ENCODE data around the gene UGT1A9.
"Not testable (repeated sequence)": the region's sequence is repeated elsewhere in the genome, so short reads cannot be mapped to it uniquely, and the experiment has no call there.

Gene UGT1A9

DNA sequence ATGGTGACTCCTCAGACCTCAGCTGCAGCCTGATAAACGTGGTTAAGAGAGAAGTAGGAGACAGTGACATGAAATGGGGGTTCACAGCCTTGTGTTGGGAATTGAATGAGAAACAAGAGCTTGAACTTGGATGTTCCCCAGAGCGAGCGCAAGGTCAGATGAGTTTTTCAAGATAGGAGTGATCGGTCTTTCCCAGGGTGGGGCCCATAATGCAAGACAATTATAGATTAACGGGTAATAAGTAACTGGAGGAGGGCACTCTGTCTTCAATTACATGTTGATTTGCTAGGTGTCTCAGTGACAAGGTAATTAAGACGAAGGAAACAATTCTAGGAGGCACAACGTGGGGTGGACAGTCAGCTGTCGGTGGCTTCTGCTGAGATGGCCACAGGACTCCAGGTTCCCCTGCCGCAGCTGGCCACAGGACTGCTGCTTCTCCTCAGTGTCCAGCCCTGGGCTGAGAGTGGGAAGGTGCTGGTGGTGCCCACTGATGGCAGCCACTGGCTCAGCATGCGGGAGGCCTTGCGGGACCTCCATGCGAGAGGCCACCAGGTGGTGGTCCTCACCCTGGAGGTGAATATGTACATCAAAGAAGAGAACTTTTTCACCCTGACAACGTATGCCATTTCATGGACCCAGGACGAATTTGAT is 41.0 kb downstream of the UGT1A9 start, which contains the start of gene UGT1A5:
TSS of gene UGT1A5 (plus strand) at position 297 of the 651 bp plus-strand sequence. CDS start at position 382, 85 bp downstream.
- no peak for ATAC-seq
- Mint-ChIP-seq H3K36me3 (ENCODE audit: low read depth) (no peaks in the 10 kb centered on the region), H3K27me3 (peaks cover 13% of the 10 kb centered on the region), H3K9me3 (no peaks in the 10 kb centered on the region), H3K4me1 (peaks cover 2% of the 10 kb centered on the region), H3K4me3 (no peak within 1 kb of the TSS), H3K27ac (no peak within 1 kb of the TSS)
- DNase-seq: no peak

DNA sequence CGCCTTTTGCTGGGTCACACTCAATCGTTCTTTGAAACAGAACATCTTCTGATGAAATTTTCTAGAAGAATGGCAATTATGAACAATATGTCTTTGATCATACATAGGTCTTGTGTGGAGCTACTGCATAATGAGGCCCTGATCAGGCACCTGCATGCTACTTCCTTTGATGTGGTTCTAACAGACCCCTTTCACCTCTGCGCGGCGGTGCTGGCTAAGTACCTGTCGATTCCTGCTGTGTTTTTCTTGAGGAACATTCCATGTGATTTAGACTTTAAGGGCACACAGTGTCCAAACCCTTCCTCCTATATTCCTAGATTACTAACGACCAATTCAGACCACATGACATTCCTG is 41.5 kb downstream of the UGT1A9 start:
- Mint-ChIP-seq H3K4me1 (peaks cover 2% of the 10 kb centered on the region), H3K27ac (no peak overlapping the region), H3K9me3 (no peaks in the 10 kb centered on the region), H3K27me3 (peaks cover 13% of the 10 kb centered on the region), H3K4me3 (no peak overlapping the region), H3K36me3 (ENCODE audit: low read depth) (no peaks in the 10 kb centered on the region)
- DNase-seq: no peak
- no peak for ATAC-seq

GRCh38 chr2:233714121-233714520 is 42.4 kb downstream of the UGT1A9 start:
- no peaks in the 10 kb centered on the region for H3K9me3 Mint-ChIP-seq
- peaks cover 13% of the 10 kb centered on the region for H3K27me3 Mint-ChIP-seq
- ATAC-seq (no peak), DNase-seq (no peak)
- no peaks in the 10 kb centered on the region for H3K36me3 Mint-ChIP-seq (ENCODE audit: low read depth)
- H3K4me3 Mint-ChIP-seq: no peak overlapping the region
- H3K27ac Mint-ChIP-seq: no peak overlapping the region
- H3K4me1 Mint-ChIP-seq: peaks cover 2% of the 10 kb centered on the region

DNA sequence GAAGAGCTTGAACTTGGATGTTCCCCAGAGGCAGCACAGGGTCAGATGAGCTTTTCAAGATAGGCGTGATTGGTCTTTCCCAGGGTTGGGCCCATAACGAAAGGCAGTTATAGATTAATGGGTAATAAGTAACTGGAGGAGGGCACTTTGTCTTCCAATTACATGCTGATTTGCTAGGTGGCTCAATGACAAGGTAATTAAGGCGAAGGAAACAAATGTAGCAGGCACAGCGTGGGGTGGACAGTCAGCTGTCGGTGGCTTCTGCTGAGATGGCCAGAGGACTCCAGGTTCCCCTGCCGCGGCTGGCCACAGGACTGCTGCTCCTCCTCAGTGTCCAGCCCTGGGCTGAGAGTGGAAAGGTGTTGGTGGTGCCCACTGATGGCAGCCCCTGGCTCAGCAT is 46.9 kb downstream of the UGT1A9 start, which contains the start of gene UGT1A4:
TSS of gene UGT1A4 (plus strand) at position 185 of the 400 bp plus-strand sequence. CDS start at position 270, 85 bp downstream.
- Mint-ChIP-seq H3K36me3 (ENCODE audit: low read depth) (no peaks in the 10 kb centered on the region), H3K4me3 (no peak within 1 kb of the TSS), H3K9me3 (no peaks in the 10 kb centered on the region), H3K27me3 (peaks cover 22% of the 10 kb centered on the region), H3K4me1 (peaks cover 2% of the 10 kb centered on the region), H3K27ac (no peak within 1 kb of the TSS)
- ATAC-seq: no peak
- DNase-seq: no peak

DNA sequence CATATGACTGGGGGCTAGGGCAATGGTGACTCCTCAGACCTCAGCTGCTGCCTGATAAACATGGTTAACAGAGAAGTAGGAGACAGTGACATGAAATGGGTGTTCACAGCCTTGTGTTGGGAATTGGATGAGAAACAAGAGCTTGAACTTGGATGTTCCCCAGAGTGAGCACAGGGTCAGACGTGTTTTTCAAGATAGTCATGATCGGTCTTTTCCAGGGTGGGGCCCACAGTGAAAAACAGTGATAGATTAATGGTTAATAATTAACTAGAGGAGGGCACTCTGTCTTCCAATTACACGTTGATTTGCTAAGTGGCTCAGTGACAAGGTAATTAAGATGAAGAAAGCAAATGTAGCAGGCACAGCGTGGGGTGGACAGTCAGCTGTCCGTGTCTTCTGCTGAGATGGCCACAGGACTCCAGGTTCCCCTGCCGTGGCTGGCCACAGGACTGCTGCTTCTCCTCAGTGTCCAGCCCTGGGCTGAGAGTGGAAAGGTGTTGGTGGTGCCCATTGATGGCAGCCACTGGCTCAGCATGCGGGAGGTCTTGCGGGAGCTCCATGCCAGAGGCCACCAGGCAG is 57.1 kb downstream of the UGT1A9 start, which contains the start of gene UGT1A3:
TSS of gene UGT1A3 (plus strand) at position 320 of the 579 bp plus-strand sequence. CDS start at position 405, 85 bp downstream.
- Mint-ChIP-seq H3K36me3 (ENCODE audit: low read depth) (no peaks in the 10 kb centered on the region), H3K4me3 (no peak within 1 kb of the TSS), H3K27me3 (peaks cover 14% of the 10 kb centered on the region), H3K9me3 (no peaks in the 10 kb centered on the region), H3K4me1 (no peaks in the 10 kb centered on the region), H3K27ac (no peak within 1 kb of the TSS)
- DNase-seq: no peak
- ATAC-seq: no peak

DNA sequence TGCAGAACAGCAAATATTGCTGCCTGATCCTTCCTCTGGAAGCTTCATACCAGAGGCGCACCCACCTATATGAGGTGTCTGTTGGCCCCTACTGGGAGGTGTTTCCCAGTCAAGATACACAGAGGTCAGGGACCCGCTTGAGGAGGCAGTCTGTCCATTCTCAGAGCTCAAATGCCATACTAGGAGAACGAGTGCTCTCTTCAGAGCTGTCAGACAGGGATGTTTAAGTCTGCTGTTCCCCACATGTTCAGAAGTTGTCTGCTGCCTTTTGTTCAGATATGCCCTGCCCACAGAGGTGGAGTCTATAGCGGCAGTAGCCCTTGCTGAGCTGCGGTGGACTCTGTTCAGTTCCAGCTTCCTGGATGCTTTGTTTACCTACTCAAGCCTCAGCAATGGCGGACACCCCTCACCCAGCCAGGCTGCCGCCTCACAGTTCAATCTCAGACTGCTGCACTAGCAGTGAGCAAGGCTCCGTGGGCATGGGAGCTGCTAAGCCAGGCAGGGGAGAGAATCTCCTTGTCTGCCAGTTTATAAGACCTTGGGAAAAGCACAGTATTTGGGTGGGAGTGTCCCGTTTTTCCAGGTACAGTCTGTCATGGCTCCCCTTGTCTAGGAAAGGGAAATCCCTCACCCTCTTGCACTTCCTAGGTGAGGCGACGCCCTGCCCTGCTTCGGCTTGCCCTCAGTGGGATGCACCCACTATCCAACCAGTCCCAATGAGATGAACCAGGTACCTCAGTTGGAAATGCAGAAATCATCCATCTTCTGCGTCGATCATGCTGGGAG is 65.4 kb downstream of the UGT1A9 start:
- H3K27me3 Mint-ChIP-seq: peaks cover 18% of the 10 kb centered on the region
- not testable (repeated sequence) for H3K4me3 Mint-ChIP-seq; ATAC-seq; H3K27ac Mint-ChIP-seq; H3K4me1 Mint-ChIP-seq; H3K36me3 Mint-ChIP-seq (ENCODE audit: low read depth); DNase-seq; H3K9me3 Mint-ChIP-seq

DNA sequence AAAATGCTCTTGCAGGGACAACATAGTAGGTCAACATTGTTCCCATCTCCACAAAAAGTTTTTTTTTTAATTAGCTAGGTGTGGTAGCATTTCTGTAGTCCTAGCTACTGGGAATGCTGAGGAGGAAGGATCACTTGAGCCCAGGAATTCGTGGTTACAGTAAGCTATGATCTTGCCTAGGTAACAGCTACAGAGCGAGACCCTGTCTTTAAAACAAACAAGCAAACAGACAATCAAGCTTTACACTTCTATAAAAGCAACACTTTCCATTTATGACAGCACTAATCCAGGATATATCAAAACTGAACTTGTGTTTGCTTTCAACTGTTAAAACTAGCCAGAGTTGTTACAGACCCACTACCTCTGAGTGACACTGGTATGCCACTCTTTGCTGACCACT is 69.2 kb downstream of the UGT1A9 start:
- H3K36me3 Mint-ChIP-seq (ENCODE audit: low read depth): no peaks in the 10 kb centered on the region

DNA sequence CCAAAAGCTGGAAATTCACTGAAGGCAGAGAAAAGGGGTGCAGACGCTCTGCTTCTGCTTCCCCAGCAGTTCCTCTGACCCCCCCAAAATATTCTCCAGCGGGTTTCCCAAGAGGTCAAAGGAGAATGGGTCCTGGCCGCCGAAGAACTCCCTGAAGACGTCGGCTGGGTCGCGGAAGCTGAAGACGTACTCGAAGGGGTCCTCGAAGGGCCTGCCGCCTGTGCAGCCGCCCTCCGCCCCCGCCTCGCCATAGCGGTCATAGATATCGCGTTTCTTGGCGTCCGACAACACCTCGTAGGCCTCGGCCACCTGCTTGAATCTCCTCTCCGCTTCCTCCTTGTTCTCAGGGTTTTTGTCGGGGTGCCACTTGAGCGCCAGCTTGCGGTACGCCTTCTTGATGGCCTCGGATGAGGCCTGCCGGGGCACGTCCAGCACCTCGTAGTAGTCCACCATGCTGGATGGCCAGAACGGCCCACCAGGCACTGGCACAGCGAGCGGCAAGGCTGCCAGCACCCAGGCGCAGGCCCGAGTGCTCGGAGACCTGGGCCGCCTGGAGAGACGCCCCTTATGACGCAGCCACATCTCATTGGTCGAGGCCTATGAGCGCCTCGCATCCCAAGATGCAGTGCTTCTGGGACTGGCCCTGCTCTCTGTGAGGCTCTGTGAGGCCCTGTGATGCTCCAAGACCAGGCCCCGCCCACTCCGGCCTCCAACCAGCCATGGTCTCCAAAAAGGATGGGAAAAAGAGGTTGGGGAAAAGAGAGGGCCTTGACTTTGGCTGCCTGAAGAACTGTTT is 72.0 kb downstream of the UGT1A9 start:
- no peaks in the 10 kb centered on the region for H3K36me3 Mint-ChIP-seq (ENCODE audit: low read depth)
- no peak overlapping the region for H3K27ac Mint-ChIP-seq
- ATAC-seq (no peak), DNase-seq (no peak)
- H3K9me3 Mint-ChIP-seq: no peaks in the 10 kb centered on the region
- no peak overlapping the region for H3K4me3 Mint-ChIP-seq
- H3K27me3 Mint-ChIP-seq: peaks cover 6% of the 10 kb centered on the region
- no peaks in the 10 kb centered on the region for H3K4me1 Mint-ChIP-seq

More for the DNA sequence above, 69.2 kb downstream of the UGT1A9 start:
- Mint-ChIP-seq H3K4me3 (no peak overlapping the region), H3K4me1 (no peaks in the 10 kb centered on the region), H3K27me3 (peaks cover 8% of the 10 kb centered on the region), H3K9me3 (no peaks in the 10 kb centered on the region), H3K27ac (no peak overlapping the region)
- ATAC-seq (no peak), DNase-seq (no peak)

- Mint-ChIP-seq H3K27ac (no peak overlapping the region), H3K27me3 (peaks cover 5% of the 10 kb centered on the region), H3K9me3 (peaks cover 4% of the 10 kb centered on the region), H3K4me3 (no peak overlapping the region), H3K4me1 (no peaks in the 10 kb centered on the region), H3K36me3 (ENCODE audit: low read depth) (no peaks in the 10 kb centered on the region)
- DNase-seq: no peak
- no peak for ATAC-seq
Observed at GRCh38 chr2:233745073-233745755, 73.5 kb downstream of the UGT1A9 start.

DNA sequence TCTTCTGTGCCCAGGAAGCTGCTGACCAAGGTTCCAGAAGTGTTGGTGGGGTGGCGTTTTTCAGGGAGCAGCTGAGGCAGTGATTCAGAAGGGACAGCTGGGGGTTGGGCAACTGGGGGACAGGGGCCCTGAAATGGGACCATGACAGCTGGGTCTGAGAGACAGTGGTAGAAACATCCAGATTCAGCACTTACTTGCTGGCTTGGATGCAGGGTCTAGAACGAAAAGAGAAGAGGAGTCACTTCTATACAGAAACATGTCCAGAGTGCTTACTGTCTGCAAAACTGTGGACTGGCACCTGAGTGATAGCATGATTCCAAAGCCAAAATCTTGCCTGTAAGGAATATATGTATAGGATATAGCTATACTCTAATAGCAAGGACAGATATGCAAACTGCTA is 74.1 kb downstream of the UGT1A9 start:
- H3K4me1 Mint-ChIP-seq; DNase-seq; H3K9me3 Mint-ChIP-seq; H3K36me3 Mint-ChIP-seq (ENCODE audit: low read depth); H3K4me3 Mint-ChIP-seq; H3K27ac Mint-ChIP-seq; ATAC-seq; H3K27me3 Mint-ChIP-seq: not testable (repeated sequence)

DNA sequence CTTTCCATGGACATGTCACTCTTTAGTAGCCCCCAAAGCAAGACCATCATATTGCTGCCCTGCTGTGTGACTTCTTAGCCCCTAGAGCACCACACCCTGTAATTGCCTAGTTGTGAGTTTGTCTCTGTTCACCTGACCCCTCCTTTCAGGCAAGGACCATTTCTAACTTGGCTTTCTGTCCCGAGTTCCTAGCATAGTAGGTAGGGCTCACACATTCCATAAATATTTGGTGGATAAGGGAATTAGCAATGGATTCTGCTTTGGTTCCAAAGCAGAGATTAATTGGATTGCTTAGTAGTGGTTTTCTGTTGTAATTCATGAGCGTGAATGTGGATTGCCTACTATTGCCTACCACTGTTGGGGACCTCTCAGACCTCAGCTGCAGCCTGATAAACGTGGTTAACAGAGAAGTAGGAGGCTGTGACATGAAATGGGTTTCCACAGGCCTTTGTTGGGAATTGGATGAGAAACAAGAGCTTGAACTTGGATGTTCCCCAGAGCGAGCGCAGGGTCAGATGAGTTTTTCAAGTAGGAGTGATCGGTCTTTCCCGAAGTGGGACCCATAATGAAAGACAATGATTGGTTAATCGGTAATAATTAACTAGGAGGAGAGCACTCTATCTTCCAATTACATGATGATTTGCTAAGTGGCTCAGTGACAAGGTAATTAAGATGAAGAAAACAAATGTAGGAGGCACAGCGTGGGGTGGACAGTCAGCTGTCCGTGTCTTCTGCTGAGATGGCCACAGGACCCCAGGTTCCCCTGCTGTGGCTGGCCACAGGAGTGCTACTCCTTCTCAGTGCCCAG is 75.0 kb downstream of the UGT1A9 start:
- no peak for DNase-seq
- no peak overlapping the region for H3K27ac Mint-ChIP-seq
- no peak for ATAC-seq
- peaks cover 1% of the 10 kb centered on the region for H3K36me3 Mint-ChIP-seq (ENCODE audit: low read depth)
- H3K9me3 Mint-ChIP-seq: peaks cover 15% of the 10 kb centered on the region
- no peaks in the 10 kb centered on the region for H3K4me1 Mint-ChIP-seq
- H3K4me3 Mint-ChIP-seq: no peak overlapping the region
- peaks cover 5% of the 10 kb centered on the region for H3K27me3 Mint-ChIP-seq

DNA sequence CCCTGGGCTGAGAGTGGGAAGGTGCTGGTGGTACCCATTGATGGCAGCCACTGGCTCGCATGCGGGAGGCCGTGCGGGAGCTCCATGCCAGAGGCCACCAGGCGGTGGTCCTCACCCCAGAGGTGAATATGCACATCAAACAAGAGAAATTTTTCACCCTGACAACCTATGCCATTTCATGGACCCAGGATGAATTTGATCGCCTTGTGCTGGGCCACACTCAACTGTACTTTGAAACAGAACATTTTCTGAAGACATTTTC is 75.5 kb downstream of the UGT1A9 start:
- H3K27ac Mint-ChIP-seq: no peak overlapping the region
- H3K27me3 Mint-ChIP-seq: peaks cover 5% of the 10 kb centered on the region
- peaks cover 2% of the 10 kb centered on the region for H3K36me3 Mint-ChIP-seq (ENCODE audit: low read depth)
- no peak overlapping the region for H3K4me3 Mint-ChIP-seq
- DNase-seq: no peak
- no peaks in the 10 kb centered on the region for H3K4me1 Mint-ChIP-seq
- no peak for ATAC-seq
- peaks cover 20% of the 10 kb centered on the region for H3K9me3 Mint-ChIP-seq

DNA sequence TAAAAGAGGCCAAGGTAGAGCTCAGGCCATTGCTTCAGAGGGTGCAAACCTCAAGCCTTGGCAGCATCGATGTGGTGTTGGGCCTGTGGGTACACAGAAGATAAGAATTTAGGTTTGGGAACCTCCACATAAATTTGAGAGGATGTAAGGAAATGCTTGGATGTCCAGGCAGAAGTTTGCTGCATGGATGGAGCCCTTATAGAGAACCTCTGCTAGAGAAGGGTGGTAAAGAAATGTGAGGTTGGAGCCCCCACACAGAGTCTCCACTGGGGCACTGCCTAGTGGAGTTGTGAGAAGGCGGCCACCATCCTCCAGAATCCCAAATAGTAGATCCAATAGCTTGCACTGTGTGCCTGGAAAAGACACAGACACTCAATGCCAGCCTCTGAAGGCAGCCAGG is 79.0 kb downstream of the UGT1A9 start:
- DNase-seq; H3K27ac Mint-ChIP-seq; H3K4me1 Mint-ChIP-seq; ATAC-seq; H3K4me3 Mint-ChIP-seq; H3K36me3 Mint-ChIP-seq (ENCODE audit: low read depth): not testable (repeated sequence)
- peaks cover 20% of the 10 kb centered on the region for H3K9me3 Mint-ChIP-seq
- H3K27me3 Mint-ChIP-seq: peaks cover 12% of the 10 kb centered on the region
